ENCODE measurements around the gene KLHL1.

Gene KLHL1

GRCh38 chr13:69676286-69676685 is 432.0 kb downstream of the KLHL1 start:
- DNase-seq (ENCODE audit: low read depth, low spot score): no peak
- ChIA-PET POLR2A (no interaction called here), CTCF (no interaction called here)
- no peak overlapping the region for H3K4me3 ChIP-seq (ENCODE audit: low read depth, low read length)
- no peak for TF ChIP-seq CTCF (IDR thresholded peaks at IDR 0.05; ENCODE audit: insufficient read depth, low read length, missing control alignments)

- no peak for DNase-seq (ENCODE audit: low read depth, low spot score)
- H3K4me3 ChIP-seq (ENCODE audit: low read depth, low read length): no peak overlapping the region
- ChIA-PET CTCF (no interaction called here), POLR2A (no interaction called here)
- TF ChIP-seq CTCF (IDR thresholded peaks at IDR 0.05; ENCODE audit: insufficient read depth, low read length, missing control alignments): no peak
Measured at GRCh38 chr13:69660155-69660554, 448.1 kb downstream of the KLHL1 start.

- no peak for TF ChIP-seq CTCF (IDR thresholded peaks at IDR 0.05; ENCODE audit: insufficient read depth, low read length, missing control alignments)
- no peak overlapping the region for H3K4me3 ChIP-seq (ENCODE audit: low read depth, low read length)
- POLR2A ChIA-PET: no interaction called here
- CTCF ChIA-PET: no interaction called here
- DNase-seq (ENCODE audit: low read depth, low spot score): no peak
Measured at GRCh38 chr13:69657676-69658075, 450.6 kb downstream of the KLHL1 start.

- H3K4me3 ChIP-seq (ENCODE audit: low read depth, low read length): no peak overlapping the region
- no peak for DNase-seq (ENCODE audit: low read depth, low spot score)
- ChIA-PET POLR2A (no interaction called here), CTCF (no interaction called here)
- TF ChIP-seq CTCF (IDR thresholded peaks at IDR 0.05; ENCODE audit: insufficient read depth, low read length, missing control alignments): no peak
Measured at GRCh38 chr13:69654392-69654791, 453.9 kb downstream of the KLHL1 start.

All from AG04449 (cell line).